CD4-positive, alpha-beta memory T cell (primary cell): ENCODE results near the gene SOBP. TPM values are rescaled to one million over a fixed set of nuclear protein-coding genes. Genes with fewer than 3 reads are reported as not detected.

ENCODE experiments used
- CTCF ChIA-PET: fragments of 350-600 bp; sonication (Branson Sonifier 250); formaldehyde crosslinking; loops from one replicate; lab custom pipeline; 2021; ENCODE audit warnings: inconsistent platforms; ENCODE audit not compliant: partially characterized antibody; lab: Charles Lee
- POLR2A ChIA-PET: fragments of 350-600 bp; sonication (Branson Sonifier 250); formaldehyde crosslinking; loops from one replicate; lab custom pipeline; 2021; ENCODE audit not compliant: partially characterized antibody; lab: Charles Lee
- DNase-seq, 5 donors: peaks; one replicate each; pipeline versions ENCODE4 v3.0.0 to v3.0.0-alpha.2; 2020 to 2022; ENCODE audit warnings: mixed read lengths in 1 of 5
- H3K27ac ChIP-seq: one replicate; pipeline ENCODE4 v1.7.0; 2013; ENCODE audit warnings: low read depth, low read length
- H3K27me3 ChIP-seq: 2 replicates; pipeline ENCODE4 v1.7.0; 2013; ENCODE audit warnings: mild to moderate bottlenecking, low read length, moderate library complexity; ENCODE audit not compliant: insufficient read depth
- H3K36me3 ChIP-seq: 2 replicates; pipeline ENCODE4 v1.7.0; 2013; ENCODE audit warnings: mild to moderate bottlenecking, low read length, moderate library complexity; ENCODE audit not compliant: insufficient read depth
- H3K4me1 ChIP-seq: 2 replicates; pipeline ENCODE4 v1.7.0; 2013; ENCODE audit warnings: mild to moderate bottlenecking, low read length, moderate library complexity; ENCODE audit not compliant: insufficient read depth
- H3K4me3 ChIP-seq, 2 donors: one replicate each; pipeline ENCODE4 v1.7.0; 2013; ENCODE audit warnings: low read length in 2 of 2, mild to moderate bottlenecking in 1 of 2
- H3K9me3 ChIP-seq, 2 donors: one replicate each; pipeline ENCODE4 v1.7.0; 2013; ENCODE audit warnings: low read length in 2 of 2, control low read depth in 1 of 2; ENCODE audit not compliant: control insufficient read depth in 1 of 2
- H3K27ac Mint-ChIP-seq, 7 donors: one replicate each; pipeline ENCODE4 v1.8.0; 2020 to 2021; ENCODE audit warnings: mixed read lengths in 7 of 7, mild to moderate bottlenecking in 6 of 7, inconsistent platforms in 3 of 7, moderate library complexity in 3 of 7
- H3K27me3 Mint-ChIP-seq, 2 donors: one replicate each; pipeline ENCODE4 v1.8.0; 2020 to 2021; ENCODE audit warnings: mixed read lengths in 2 of 2
- H3K36me3 Mint-ChIP-seq, 2 donors: one replicate each; pipeline ENCODE4 v1.8.0; 2020 to 2021; ENCODE audit warnings: mixed read lengths in 2 of 2, inconsistent platforms in 1 of 2, mild to moderate bottlenecking in 1 of 2
- H3K4me1 Mint-ChIP-seq, 4 donors: one replicate each; pipeline ENCODE4 v1.8.0; 2020 to 2021; ENCODE audit warnings: mixed read lengths in 4 of 4, mild to moderate bottlenecking in 1 of 4
- H3K4me3 Mint-ChIP-seq, 8 donors: one replicate each; pipeline ENCODE4 v1.8.0; 2020 to 2021; ENCODE audit warnings: mixed read lengths in 8 of 8, mild to moderate bottlenecking in 7 of 8, moderate library complexity in 6 of 8, inconsistent platforms in 3 of 8
- H3K9me3 Mint-ChIP-seq, 8 donors: one replicate each; pipeline ENCODE4 v1.8.0; 2020 to 2021; ENCODE audit warnings: mixed read lengths in 8 of 8, mild to moderate bottlenecking in 5 of 8, inconsistent platforms in 3 of 8, moderate library complexity in 1 of 8
- intact Hi-C: fragments of 100-400 bp; cut with micrococcal nuclease; formaldehyde crosslinking; loops from one replicate; pipeline ENCODE4 v1.15.1; 2023
- polyA plus RNA-seq, 2 donors: library from polyadenylated mRNA; unstranded; fragments of 300-500 nt; fragmentation: Illumina TruSeq; gene quantifications; one replicate each; pipeline ENCODE4 v1.2.3, GENCODE V29; 2021
- total RNA-seq, 2 experiments: library from RNA; stranded (reverse); gene quantifications; one replicate each; pipeline ENCODE4 v1.2.3, GENCODE V29; 2021

SOBP gene
- total and polyA plus RNA-seq, 4 experiments from 2014 or later = 0.10 TPM; not detected in 3

DNA sequence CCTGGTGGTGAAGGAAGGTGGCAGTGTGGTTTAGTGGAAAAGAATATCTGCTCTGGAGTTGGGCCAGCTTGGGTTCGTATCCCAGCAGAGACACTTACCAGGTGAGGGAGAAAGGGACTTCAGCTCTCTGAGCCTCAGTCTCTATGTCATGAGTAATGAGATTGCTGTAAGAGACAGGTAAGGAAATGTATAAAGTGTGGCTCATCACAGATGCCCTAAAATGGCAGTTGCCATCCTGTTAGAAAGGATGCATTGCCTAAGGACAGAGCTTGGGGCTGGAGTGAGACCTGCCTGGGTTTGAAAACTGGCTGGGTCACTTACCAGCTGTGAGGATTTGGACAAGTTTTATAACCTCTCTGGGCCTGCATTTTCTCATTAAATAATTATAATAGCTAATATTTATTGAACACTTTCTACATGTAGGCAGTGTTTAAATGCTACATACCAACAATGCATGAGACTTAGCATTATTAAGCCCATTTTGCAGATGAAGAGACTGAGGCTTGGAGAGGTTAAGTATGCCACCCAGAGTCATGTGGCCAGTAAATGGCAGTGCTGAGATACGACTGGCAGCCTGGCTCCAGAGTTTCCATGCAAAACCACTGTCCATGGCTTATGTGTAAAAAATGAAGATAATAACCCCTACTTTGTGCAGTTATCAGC lies 157.0 kb downstream of the SOBP start:
- intact Hi-C loops = no loop called here
- Mint-ChIP-seq H3K4me1 (peaks cover 0 to 2% (median 0%) of the 10 kb centered on the region in 4 donors), H3K4me3 (no peak overlapping the region), H3K36me3 (no peaks in the 10 kb centered on the region), H3K27me3 (peaks cover 2 to 8% of the 10 kb centered on the region in 2 donors), H3K9me3 (peaks cover 0 to 4% (median 0%) of the 10 kb centered on the region in 8 donors), H3K27ac (no peak overlapping the region)
- H3K27ac ChIP-seq = no peak overlapping the region
- H3K4me1 ChIP-seq = no peaks in the 10 kb centered on the region
- no peaks in the 10 kb centered on the region for H3K9me3 ChIP-seq
- POLR2A ChIA-PET = interaction anchor here (0.5 kb wide), 1 partner anchor 1731 kb away, joined by 4 read pairs; no protein-coding TSS in a partner anchor
- no peak for DNase-seq
- H3K27me3 ChIP-seq = no peaks in the 10 kb centered on the region
- CTCF ChIA-PET = no interaction called here
- H3K4me3 ChIP-seq = no peak overlapping the region
- no peaks in the 10 kb centered on the region for H3K36me3 ChIP-seq

DNA sequence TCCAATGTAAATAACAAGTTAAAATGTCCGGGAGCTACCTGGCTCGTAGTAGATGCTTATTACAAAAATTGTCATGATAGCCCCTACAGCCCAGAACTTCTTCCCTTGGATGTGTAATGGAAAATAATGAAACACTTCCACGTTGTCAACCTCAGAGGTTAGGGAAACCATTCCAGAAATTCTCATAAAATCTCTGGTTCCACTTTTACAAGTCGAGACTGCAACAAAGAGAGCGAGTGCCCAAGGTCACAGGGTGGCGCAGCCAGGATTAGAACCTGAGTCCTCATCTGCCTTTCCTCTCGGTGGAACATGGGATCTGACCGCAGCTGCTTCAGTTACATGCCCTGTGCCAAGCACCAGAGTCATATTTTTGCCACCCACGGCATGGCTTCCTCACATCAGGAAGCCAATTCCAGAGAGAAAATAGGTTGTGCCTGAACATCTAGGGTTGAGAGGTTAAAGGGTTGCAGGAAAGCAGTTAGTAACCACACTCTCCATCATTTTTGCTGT lies 157.6 kb downstream of the SOBP start:
- no peak overlapping the region for H3K27ac Mint-ChIP-seq
- Histone ChIP-seq H3K4me3 (no peak overlapping the region), H3K27me3 (no peaks in the 10 kb centered on the region), H3K9me3 (no peaks in the 10 kb centered on the region), H3K36me3 (no peaks in the 10 kb centered on the region), H3K4me1 (no peaks in the 10 kb centered on the region), H3K27ac (no peak overlapping the region)
- no peaks in the 10 kb centered on the region for H3K36me3 Mint-ChIP-seq
- no peak overlapping the region for H3K4me3 Mint-ChIP-seq
- ChIA-PET POLR2A (no interaction called here), CTCF (interaction anchor here (1.0 kb wide), 1 partner anchor 28 kb away, joined by 3 read pairs; no protein-coding TSS in a partner anchor)
- H3K27me3 Mint-ChIP-seq = peaks cover 3 to 8% of the 10 kb centered on the region in 2 donors
- intact Hi-C loops = no loop called here
- no peak for DNase-seq
- H3K4me1 Mint-ChIP-seq = peaks cover 0 to 2% (median 0%) of the 10 kb centered on the region in 4 donors
- peaks cover 0 to 6% (median 0%) of the 10 kb centered on the region in 8 donors for H3K9me3 Mint-ChIP-seq

DNA sequence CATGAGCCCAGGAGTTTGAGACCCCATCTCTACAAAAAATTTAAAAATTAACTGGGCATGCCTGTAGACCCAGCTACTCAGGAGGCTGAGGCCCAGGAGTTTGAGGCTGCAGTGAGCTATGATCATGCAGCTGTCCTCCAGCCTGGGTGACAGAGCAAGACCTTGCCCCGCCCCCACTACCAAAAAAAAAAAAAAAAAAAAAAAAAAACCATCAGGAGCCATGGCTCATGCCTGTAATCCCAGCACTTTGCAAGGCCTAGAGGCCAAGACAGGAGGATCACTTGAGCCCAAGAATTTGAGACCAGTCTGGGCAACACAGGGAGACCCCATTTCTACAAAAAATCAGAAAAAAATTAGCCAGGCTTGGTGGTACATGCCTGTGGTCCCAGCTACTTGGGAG lies 159.1 kb downstream of the SOBP start:
- no peak overlapping the region for H3K27ac Mint-ChIP-seq
- H3K36me3 Mint-ChIP-seq = no peaks in the 10 kb centered on the region
- peaks cover 3 to 4% of the 10 kb centered on the region in 2 donors for H3K27me3 Mint-ChIP-seq
- Histone ChIP-seq H3K27me3 (no peaks in the 10 kb centered on the region), H3K36me3 (no peaks in the 10 kb centered on the region), H3K4me1 (no peaks in the 10 kb centered on the region), H3K27ac (no peak overlapping the region), H3K4me3 (no peak overlapping the region), H3K9me3 (no peaks in the 10 kb centered on the region)
- ChIA-PET POLR2A (no interaction called here), CTCF (no interaction called here)
- H3K4me1 Mint-ChIP-seq = peaks cover 0 to 2% (median 0%) of the 10 kb centered on the region in 4 donors
- no peak overlapping the region for H3K4me3 Mint-ChIP-seq
- H3K9me3 Mint-ChIP-seq = peaks cover 0 to 6% (median 0%) of the 10 kb centered on the region in 8 donors
- intact Hi-C loops = no loop called here
- DNase-seq = no peak

DNA sequence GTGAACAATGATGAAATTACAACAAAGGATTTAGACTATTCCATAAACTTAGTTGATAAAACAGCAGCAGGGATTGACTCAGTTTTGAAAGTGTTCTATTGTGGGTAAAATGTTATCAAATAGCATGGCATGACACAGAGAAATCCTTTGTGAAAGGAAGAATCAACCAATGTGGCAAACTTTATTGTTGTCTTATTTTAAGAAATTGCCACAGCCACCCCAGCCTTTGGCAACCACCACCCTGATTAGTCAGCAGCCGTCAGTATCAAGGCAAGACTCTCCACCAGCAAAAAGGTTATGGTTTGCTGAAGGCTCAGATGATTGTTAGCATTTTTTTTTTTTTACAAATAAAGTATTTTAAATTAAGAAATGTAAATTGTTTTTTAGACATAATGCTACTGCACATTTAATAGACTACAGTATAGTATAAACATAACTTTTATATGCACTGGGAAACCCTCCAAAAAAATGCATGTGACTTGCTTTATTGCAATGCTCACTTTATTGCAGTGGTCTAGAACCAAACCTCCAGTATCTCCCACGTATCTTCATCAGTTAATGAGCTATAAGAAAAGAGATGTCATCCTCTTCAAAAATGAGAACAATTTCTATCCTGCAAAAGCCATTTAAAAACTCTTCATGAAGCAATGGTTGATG lies 162.7 kb downstream of the SOBP start:
- intact Hi-C loops = no loop called here
- no peaks in the 10 kb centered on the region for H3K36me3 Mint-ChIP-seq
- CTCF ChIA-PET = no interaction called here

DNA sequence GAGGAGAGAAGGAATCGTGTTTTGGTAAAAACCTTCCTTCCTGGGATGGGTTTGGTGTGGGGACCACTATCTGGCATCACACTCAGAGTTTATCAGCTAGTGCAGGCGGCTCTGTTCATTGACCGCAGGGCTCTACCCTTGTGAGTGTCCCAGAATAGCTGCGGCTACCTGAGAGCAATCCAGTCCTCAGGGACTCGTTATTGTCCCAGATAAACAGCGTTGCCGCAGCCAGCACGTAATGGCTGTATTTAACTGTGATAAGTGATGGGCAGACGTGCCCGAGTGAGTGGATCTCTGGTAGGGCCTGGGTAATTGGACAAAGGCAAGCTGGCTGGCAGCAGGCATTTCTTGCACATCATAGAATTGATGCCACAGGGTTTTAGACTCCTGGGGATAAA lies 163.3 kb downstream of the SOBP start:
- ChIA-PET CTCF (no interaction called here), POLR2A (no interaction called here)
- DNase-seq = no peak
- Mint-ChIP-seq H3K9me3 (peaks cover 0 to 6% (median 0%) of the 10 kb centered on the region in 8 donors), H3K27me3 (peaks cover 0 to 3% of the 10 kb centered on the region in 2 donors), H3K4me3 (no peak overlapping the region), H3K36me3 (no peaks in the 10 kb centered on the region), H3K4me1 (peaks cover 3 to 19% (median 16%) of the 10 kb centered on the region in 4 donors), H3K27ac (no peak overlapping the region)
- Histone ChIP-seq H3K9me3 (no peaks in the 10 kb centered on the region), H3K27ac (no peak overlapping the region), H3K27me3 (no peaks in the 10 kb centered on the region), H3K4me1 (peaks cover 13% of the 10 kb centered on the region), H3K36me3 (no peaks in the 10 kb centered on the region), H3K4me3 (no peak overlapping the region)
- intact Hi-C loops = no loop called here

More for the DNA sequence above, 162.7 kb downstream of the SOBP start:
- Mint-ChIP-seq H3K9me3 (peaks cover 0 to 6% (median 0%) of the 10 kb centered on the region in 8 donors), H3K27ac (no peak overlapping the region), H3K4me3 (no peak overlapping the region), H3K27me3 (peaks cover 0 to 3% of the 10 kb centered on the region in 2 donors), H3K4me1 (peaks cover 0 to 14% (median 11%) of the 10 kb centered on the region in 4 donors)
- DNase-seq = no peak
- Histone ChIP-seq H3K27ac (no peak overlapping the region), H3K36me3 (no peaks in the 10 kb centered on the region), H3K4me3 (no peak overlapping the region), H3K4me1 (peaks cover 8% of the 10 kb centered on the region), H3K9me3 (no peaks in the 10 kb centered on the region), H3K27me3 (no peaks in the 10 kb centered on the region)
- POLR2A ChIA-PET = no interaction called here

DNA sequence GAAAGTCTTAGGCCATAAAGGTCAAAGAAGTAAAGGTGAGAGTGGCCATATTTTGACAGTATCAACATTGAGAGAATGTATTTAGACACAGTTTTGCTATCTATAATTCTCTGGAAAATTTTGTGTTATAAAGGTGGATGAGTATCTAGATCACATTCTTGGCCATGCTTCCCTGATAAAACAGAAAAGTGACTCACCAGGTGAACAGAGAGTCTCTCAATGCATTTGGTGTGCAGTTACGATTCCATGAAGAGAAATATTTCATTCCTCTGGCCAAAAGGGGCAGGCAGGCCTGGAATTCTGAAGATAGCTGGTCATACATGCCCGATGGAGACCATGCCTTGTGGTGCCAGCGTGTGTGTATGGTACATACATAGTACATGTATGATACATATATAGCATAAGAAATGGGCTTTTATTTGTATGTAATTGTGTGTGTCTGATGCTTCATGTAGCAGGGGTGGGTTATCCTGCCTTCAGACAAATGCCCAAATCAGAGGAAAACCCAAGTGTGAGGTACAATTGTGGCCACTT lies 164.0 kb downstream of the SOBP start:
- Mint-ChIP-seq H3K36me3 (no peaks in the 10 kb centered on the region), H3K27ac (no peak overlapping the region), H3K27me3 (peaks cover 0 to 3% of the 10 kb centered on the region in 2 donors), H3K4me1 (peaks cover 4 to 26% (median 17%) of the 10 kb centered on the region in 4 donors), H3K9me3 (peaks cover 0 to 6% (median 0%) of the 10 kb centered on the region in 8 donors), H3K4me3 (no peak overlapping the region)
- Histone ChIP-seq H3K36me3 (no peaks in the 10 kb centered on the region), H3K4me1 (peaks cover 16% of the 10 kb centered on the region), H3K4me3 (no peak overlapping the region), H3K27me3 (no peaks in the 10 kb centered on the region), H3K9me3 (no peaks in the 10 kb centered on the region), H3K27ac (no peak overlapping the region)
- POLR2A ChIA-PET = no interaction called here
- no peak for DNase-seq
- CTCF ChIA-PET = no interaction called here
- intact Hi-C loops = no loop called here

DNA sequence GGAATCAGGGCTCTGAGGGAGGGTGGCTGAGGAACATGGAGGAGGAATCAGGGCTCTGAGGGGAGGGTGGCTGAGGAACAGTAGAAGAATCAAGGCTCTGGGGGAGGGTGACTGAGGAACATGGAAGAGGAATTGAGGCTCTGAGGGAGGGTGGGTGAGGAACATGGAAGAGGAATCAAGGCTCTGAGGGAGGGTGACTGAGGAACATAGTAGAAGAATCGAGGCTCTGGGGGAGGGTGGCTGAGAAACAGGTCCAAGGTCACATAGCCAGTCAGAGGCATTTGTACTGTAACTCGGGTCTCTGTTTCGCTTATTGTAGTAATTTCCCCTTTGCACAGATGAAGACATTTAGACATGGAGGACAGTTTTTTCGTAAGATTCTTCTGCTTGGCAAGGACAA lies 164.8 kb downstream of the SOBP start:
- no peaks in the 10 kb centered on the region for H3K9me3 ChIP-seq
- Mint-ChIP-seq H3K27ac (no peak overlapping the region), H3K27me3 (peaks cover 0 to 3% of the 10 kb centered on the region in 2 donors), H3K4me3 (no peak overlapping the region), H3K9me3 (peaks cover 0 to 6% (median 0%) of the 10 kb centered on the region in 8 donors), H3K4me1 (peaks cover 6 to 29% (median 18%) of the 10 kb centered on the region in 4 donors), H3K36me3 (no peaks in the 10 kb centered on the region)
- CTCF ChIA-PET = no interaction called here
- intact Hi-C loops = no loop called here
- POLR2A ChIA-PET = no interaction called here
- no peak overlapping the region for H3K4me3 ChIP-seq
- H3K27ac ChIP-seq = no peak overlapping the region
- H3K27me3 ChIP-seq = no peaks in the 10 kb centered on the region
- no peaks in the 10 kb centered on the region for H3K36me3 ChIP-seq
- peaks cover 16% of the 10 kb centered on the region for H3K4me1 ChIP-seq
- no peak for DNase-seq
